ENCODE data around the gene RAMP2. TPM values are rescaled to one million over a fixed set of nuclear protein-coding genes. Genes with fewer than 3 reads are reported as not detected.
A peak's percentile ranks its signal among the peaks of the same experiment; 100 is the strongest.

RAMP2 gene
- total and polyA plus RNA-seq, 2 of the 13 experiments (the other 11 are each of a cell fraction or from before 2014, with no cell fraction given): 1.4 to 5.2 TPM

GRCh38 chr17:42798383-42799380 lies 37.7 kb downstream of the RAMP2 start, which contains the start of the genes CNTD1 and COA3 (continued):
- peak; percentile 94 for TF ChIP-seq TBX2 (CRISPR knock-in tag; IDR thresholded peaks at IDR 0.05; ENCODE audit: borderline replicate concordance)
- no peak for TF ChIP-seq NFE2 (CRISPR knock-in tag; IDR thresholded peaks at IDR 0.05)
- TF ChIP-seq THAP11 (CRISPR knock-in tag; IDR thresholded peaks at IDR 0.05): peak; percentile 100
- no peak for TF ChIP-seq RAD51 (IDR thresholded peaks at IDR 0.05; ENCODE audit: borderline replicate concordance)
- 0 out of 2 replicates have a peak, but pooled peaks have one; percentile 44 for TF ChIP-seq ETV6 (CRISPR knock-in tag; conservative IDR thresholded peaks at IDR 0.05)
- 0 out of 2 replicates have a peak, but pooled peaks have one; percentile 67 for TF ChIP-seq ZNF530 (CRISPR knock-in tag; IDR thresholded peaks at IDR 0.05; ENCODE audit: low read depth)
- TF ChIP-seq PAWR (CRISPR knock-in tag; IDR thresholded peaks at IDR 0.05; ENCODE audit: borderline replicate concordance): peak; percentile 94
- peak; percentile 89; the same call in 1 of the 2 replicates for TF ChIP-seq ZFP1 (CRISPR knock-in tag; IDR thresholded peaks at IDR 0.05)
- peak; percentile 85 for TF ChIP-seq DRAP1 (CRISPR knock-in tag; IDR thresholded peaks at IDR 0.05)
- no peak for TF ChIP-seq ZSCAN12 (CRISPR knock-in tag; IDR thresholded peaks at IDR 0.05)
- no peak for TF ChIP-seq MTF2 (CRISPR knock-in tag; IDR thresholded peaks at IDR 0.05; ENCODE audit: borderline replicate concordance)
- no peak for TF ChIP-seq BRF2 (CRISPR knock-in tag; IDR thresholded peaks at IDR 0.05)
- TF ChIP-seq NCOR1 (IDR thresholded peaks at IDR 0.05; ENCODE audit: borderline replicate concordance, low read length): 0 out of 2 replicates have a peak, but pooled peaks have one; percentile 32
- TF ChIP-seq EHMT2 (IDR thresholded peaks at IDR 0.05; ENCODE audit: borderline replicate concordance, low read depth, low read length): no peak
- TF ChIP-seq NFAT5 (CRISPR knock-in tag; IDR thresholded peaks at IDR 0.05): 0 out of 2 replicates have a peak, but pooled peaks have one; percentile 29
- TF ChIP-seq ZNF746 (CRISPR knock-in tag; IDR thresholded peaks at IDR 0.05): no peak
- TF ChIP-seq TP53 (CRISPR knock-in tag; conservative IDR thresholded peaks at IDR 0.05): no peak
- TF ChIP-seq TAF15 (IDR thresholded peaks at IDR 0.05; ENCODE audit: low read depth, low read length, poor library complexity, severe bottlenecking): peak; percentile 90
- TF ChIP-seq NFE2L1 (CRISPR knock-in tag; IDR thresholded peaks at IDR 0.05; ENCODE audit: borderline replicate concordance): peak; percentile 89; the same call in 1 of the 2 replicates
- 0 out of 2 replicates have a peak, but pooled peaks have one; percentile 57 for TF ChIP-seq NFRKB (IDR thresholded peaks at IDR 0.05)
- peak; percentile 48 for TF ChIP-seq ZNF333 (CRISPR knock-in tag; IDR thresholded peaks at IDR 0.05; ENCODE audit: borderline replicate concordance)
- peak; percentile 64; the same call in 1 of the 2 replicates for TF ChIP-seq PAX8 (CRISPR knock-in tag; IDR thresholded peaks at IDR 0.05; ENCODE audit: borderline replicate concordance)
- TF ChIP-seq KLF15 (CRISPR knock-in tag; IDR thresholded peaks at IDR 0.05; ENCODE audit: borderline replicate concordance): no peak; the same call in 1 of the 2 replicates
